AG10803 (cell line): ENCODE data around the gene SUSD3.

Experiments
- DNase-seq: peaks from one replicate; pipeline ENCODE4 v3.0.0; 2010; ENCODE audit warnings: low read depth
- H3K4me3 ChIP-seq: 2 replicates; pipeline ENCODE4 v1.5.1; 2011; ENCODE audit warnings: mild to moderate bottlenecking, low read length, control low read depth
- TF ChIP-seq, protein P1 (sequence below): conservative IDR thresholded peaks from 2 replicates; pipeline ENCODE4 v1.5.1; 2011; ENCODE audit warnings: mild to moderate bottlenecking, low read length, control low read depth, inconsistent platforms

SUSD3 gene

DNA sequence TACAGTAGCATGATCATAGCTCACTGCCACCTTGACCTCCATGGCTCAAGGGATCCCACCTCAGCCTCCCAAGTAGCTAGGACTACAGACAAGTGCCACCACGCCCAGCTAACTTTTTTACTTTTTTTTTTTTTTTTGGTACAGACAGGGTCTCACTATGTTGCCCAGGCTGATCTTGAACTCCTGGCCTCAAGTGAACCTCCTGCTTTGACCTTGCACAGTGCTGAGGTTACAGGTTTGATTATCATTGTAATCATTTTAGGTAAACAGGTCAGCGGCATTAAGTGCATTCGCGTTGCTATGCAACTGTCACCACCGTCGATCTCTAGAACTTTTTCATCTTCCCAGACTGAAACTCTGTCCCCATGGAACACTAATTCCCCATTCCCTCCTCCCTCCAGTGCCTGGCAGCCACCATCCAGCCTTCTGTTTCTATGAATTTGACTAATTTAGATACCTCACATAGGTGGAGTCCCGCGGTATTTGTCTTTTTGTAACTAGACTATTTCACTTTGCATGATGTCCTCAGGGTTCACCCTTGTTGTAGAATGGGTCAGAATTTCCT lies 31.7 kb downstream of the SUSD3 start:
- DNase-seq: no peak
- no peak overlapping the region for H3K4me3 ChIP-seq
- TF ChIP-seq, protein P1, sequence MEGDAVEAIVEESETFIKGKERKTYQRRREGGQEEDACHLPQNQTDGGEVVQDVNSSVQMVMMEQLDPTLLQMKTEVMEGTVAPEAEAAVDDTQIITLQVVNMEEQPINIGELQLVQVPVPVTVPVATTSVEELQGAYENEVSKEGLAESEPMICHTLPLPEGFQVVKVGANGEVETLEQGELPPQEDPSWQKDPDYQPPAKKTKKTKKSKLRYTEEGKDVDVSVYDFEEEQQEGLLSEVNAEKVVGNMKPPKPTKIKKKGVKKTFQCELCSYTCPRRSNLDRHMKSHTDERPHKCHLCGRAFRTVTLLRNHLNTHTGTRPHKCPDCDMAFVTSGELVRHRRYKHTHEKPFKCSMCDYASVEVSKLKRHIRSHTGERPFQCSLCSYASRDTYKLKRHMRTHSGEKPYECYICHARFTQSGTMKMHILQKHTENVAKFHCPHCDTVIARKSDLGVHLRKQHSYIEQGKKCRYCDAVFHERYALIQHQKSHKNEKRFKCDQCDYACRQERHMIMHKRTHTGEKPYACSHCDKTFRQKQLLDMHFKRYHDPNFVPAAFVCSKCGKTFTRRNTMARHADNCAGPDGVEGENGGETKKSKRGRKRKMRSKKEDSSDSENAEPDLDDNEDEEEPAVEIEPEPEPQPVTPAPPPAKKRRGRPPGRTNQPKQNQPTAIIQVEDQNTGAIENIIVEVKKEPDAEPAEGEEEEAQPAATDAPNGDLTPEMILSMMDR: no peak

GRCh38 chr9:93091056-93091452 lies 32.6 kb downstream of the SUSD3 start:
- H3K4me3 ChIP-seq: no peak overlapping the region
- TF ChIP-seq, protein P1: no peak
- no peak for DNase-seq

DNA sequence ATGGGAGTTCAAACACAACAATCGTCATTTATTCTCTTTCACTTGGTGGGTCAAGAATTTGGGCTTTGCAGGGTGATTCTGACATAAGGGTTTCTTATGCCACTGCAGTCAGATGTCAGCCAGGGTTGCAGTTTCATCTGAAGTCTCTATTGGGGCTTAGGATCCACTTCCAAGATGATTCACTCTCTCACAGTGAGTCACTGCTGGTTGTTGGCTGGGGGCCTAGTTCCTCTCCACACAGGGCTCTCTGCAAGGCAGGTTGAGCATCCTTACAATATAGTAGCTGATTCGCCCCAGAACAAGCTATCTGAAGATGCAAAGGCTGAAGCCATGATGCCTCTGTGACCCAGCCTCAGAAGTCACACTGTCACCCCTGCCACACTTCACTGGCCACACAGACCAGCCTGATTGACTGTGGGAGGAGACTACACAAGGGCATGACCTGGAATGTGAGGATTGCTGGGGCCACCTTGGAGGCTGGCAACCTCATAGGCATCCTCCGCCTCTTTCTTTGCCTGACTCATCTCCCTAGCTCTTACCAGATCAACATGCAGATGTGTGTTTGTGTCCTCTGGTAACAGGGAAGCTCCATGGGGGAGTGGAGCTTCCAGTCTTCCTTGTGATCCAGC lies 33.1 kb downstream of the SUSD3 start:
- DNase-seq: peak; percentile 73
- no peak overlapping the region for H3K4me3 ChIP-seq

DNA sequence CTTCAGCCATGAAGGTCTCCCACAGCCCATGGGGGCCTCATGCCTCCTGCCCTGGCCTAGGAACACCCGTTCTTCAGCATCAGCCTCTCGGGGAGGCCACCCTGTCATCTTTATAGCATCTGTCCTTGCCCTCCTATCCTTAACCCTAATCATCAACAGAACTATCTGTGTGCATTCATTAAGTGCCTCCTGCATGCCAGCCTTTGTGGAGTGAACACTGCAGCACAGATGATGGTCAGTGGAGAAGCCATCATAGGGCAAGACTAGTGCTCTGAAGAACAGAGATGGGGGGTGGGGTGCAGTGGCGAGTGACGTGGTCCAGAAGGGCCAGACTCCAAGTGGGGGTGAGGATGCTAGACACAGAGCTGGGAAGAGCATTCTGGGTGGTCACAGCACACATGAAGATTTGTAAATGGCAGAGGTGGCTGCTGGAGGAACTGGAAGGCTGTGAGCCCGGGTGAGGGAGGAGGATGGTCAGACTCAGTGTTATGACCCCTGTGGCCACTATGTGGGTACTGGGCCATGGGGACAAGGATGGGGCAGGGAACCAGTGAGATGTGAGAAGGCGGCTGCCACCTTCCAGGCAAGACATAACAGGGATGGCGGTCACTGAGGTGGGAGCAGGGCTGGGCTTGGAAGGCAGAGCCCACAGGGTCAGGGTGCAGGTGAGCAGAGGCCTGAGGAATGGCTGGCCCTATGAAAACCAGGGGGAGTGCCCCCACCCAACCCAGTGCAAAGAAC lies 33.9 kb downstream of the SUSD3 start:
- DNase-seq: no peak
- H3K4me3 ChIP-seq: no peak overlapping the region
- TF ChIP-seq, protein P1: no peak

More for the DNA sequence above, 33.1 kb downstream of the SUSD3 start:
- TF ChIP-seq, protein P1: no peak

GRCh38 chr9:93093127-93093876 lies 34.8 kb downstream of the SUSD3 start:
- DNase-seq: no peak
- no peak overlapping the region for H3K4me3 ChIP-seq
- TF ChIP-seq, protein P1: no peak

- TF ChIP-seq, protein P1: no peak
- no peak for DNase-seq
- H3K4me3 ChIP-seq: no peak overlapping the region
These were observed 35.6 kb downstream of the SUSD3 start for GRCh38 chr9:93093877-93094657.
